ENCODE data around the gene MTUS2. TPM values are rescaled to one million over a fixed set of nuclear protein-coding genes. Genes with fewer than 3 reads are reported as not detected.

The MTUS2 gene
- total RNA-seq, 1 experiment from 2014 or later, result 0.35 TPM

DNA sequence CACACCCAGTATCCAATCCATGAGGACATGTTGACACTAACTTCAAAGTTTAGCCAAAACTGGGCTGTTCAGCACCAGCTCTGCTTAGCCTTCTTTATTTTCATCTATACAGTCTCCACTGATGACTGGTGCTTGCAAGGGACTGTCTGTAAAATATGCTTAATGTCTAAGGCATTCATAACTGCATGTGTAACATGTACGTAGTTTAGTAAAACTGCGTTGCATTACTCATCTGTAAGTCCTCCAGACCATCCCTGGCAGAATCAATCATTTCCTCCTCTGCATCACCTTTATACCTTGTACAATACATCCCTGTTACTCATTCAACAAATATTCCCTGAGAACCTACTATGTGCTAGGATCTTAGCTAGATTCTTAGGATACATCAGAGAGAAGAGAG lies 362.1 kb downstream of the MTUS2 start:
- Histone ChIP-seq H4K8ac (replicated peaks; ENCODE audit: insufficient read length, low read depth, low read length) (no peak overlapping the region), H2BK120ac (ENCODE audit: low read depth, low read length, poor library complexity, severe bottlenecking) (no peak overlapping the region), H2BK5ac (ENCODE audit: insufficient read length, low read length) (no peak overlapping the region), H4K20me1 (ENCODE audit: control insufficient read depth, insufficient read depth, insufficient read length) (no peaks in the 10 kb centered on the region), H3K79me2 (ENCODE audit: insufficient read depth, low read length) (no peaks in the 10 kb centered on the region), H4K91ac (ENCODE audit: insufficient read length, low read depth, low read length) (no peak overlapping the region), H4K5ac (ENCODE audit: insufficient read length, low read depth, low read length) (no peak overlapping the region), H2BK15ac (ENCODE audit: low read depth, low read length) (no peak overlapping the region), H2AFZ (ENCODE audit: low read length) (no peak overlapping the region), H3K9me3 (ENCODE audit: control insufficient read depth, low read depth, low read length) (no peaks in the 10 kb centered on the region), H3K56ac (ENCODE audit: insufficient read length, low read depth, low read length) (no peak overlapping the region), H3T11ph (ENCODE audit: low read length) (no peak overlapping the region), H3K18ac (ENCODE audit: insufficient read length, low read depth, low read length) (no peak overlapping the region), H3K4ac (ENCODE audit: low read depth, low read length) (no peak overlapping the region), H3K79me1 (ENCODE audit: insufficient read depth, low read depth, low read length, poor library complexity, severe bottlenecking) (no peaks in the 10 kb centered on the region), H3K27me3 (ENCODE audit: insufficient read depth, low read length) (no peaks in the 10 kb centered on the region), H3K27ac (ENCODE audit: insufficient read length, low read depth, low read length) (no peak overlapping the region), H3K23ac (ENCODE audit: insufficient read length, low read depth, low read length) (no peak overlapping the region), H2BK20ac (ENCODE audit: low read depth, low read length, poor library complexity, severe bottlenecking) (no peak overlapping the region), H3K4me2 (ENCODE audit: insufficient read depth, insufficient read length, low read length) (no peak overlapping the region), H2BK12ac (ENCODE audit: insufficient read length, low read depth, low read length) (no peak overlapping the region), H3K4me1 (ENCODE audit: insufficient read depth, low read length) (no peaks in the 10 kb centered on the region), H3K23me2 (ENCODE audit: insufficient read length, low read depth, low read length, poor library complexity, severe bottlenecking) (no peaks in the 10 kb centered on the region), H2AK5ac (ENCODE audit: insufficient read length, low read length) (no peak overlapping the region), H3K9ac (ENCODE audit: extremely low read depth, insufficient read length, low read length) (no peak overlapping the region), H3K14ac (ENCODE audit: insufficient read depth, low read length) (no peak overlapping the region)
- Mint-ChIP-seq H3K4me3 (no peak overlapping the region), H3K4me1 (no peaks in the 10 kb centered on the region), H3K27me3 (ENCODE audit: low read depth) (no peaks in the 10 kb centered on the region), H3K27ac (no peak overlapping the region), H3K9me3 (peaks cover 6 to 12% of the 10 kb centered on the region in 2 experiments; a peak in 4 of 5 replicates), H3K36me3 (ENCODE audit: insufficient read depth in 1 of 3, low read depth in 3 of 3) (peaks cover 0 to 6% (median 4%) of the 10 kb centered on the region in 3 experiments; a peak in 2 of 7 replicates)
- WGBS (ENCODE audit: extremely low coverage, insufficient read length, low lambda C conversion rate), result no CpG with 5 or more reads among the region's 2 CpGs
- TF ChIP-seq, protein P1, sequence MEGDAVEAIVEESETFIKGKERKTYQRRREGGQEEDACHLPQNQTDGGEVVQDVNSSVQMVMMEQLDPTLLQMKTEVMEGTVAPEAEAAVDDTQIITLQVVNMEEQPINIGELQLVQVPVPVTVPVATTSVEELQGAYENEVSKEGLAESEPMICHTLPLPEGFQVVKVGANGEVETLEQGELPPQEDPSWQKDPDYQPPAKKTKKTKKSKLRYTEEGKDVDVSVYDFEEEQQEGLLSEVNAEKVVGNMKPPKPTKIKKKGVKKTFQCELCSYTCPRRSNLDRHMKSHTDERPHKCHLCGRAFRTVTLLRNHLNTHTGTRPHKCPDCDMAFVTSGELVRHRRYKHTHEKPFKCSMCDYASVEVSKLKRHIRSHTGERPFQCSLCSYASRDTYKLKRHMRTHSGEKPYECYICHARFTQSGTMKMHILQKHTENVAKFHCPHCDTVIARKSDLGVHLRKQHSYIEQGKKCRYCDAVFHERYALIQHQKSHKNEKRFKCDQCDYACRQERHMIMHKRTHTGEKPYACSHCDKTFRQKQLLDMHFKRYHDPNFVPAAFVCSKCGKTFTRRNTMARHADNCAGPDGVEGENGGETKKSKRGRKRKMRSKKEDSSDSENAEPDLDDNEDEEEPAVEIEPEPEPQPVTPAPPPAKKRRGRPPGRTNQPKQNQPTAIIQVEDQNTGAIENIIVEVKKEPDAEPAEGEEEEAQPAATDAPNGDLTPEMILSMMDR (conservative IDR thresholded peaks at IDR 0.05), result no peak
- no peak for DNase-seq

Measured in H9 (cell line).